ENCODE data around the gene ELFN1.

The ELFN1 gene

DNA sequence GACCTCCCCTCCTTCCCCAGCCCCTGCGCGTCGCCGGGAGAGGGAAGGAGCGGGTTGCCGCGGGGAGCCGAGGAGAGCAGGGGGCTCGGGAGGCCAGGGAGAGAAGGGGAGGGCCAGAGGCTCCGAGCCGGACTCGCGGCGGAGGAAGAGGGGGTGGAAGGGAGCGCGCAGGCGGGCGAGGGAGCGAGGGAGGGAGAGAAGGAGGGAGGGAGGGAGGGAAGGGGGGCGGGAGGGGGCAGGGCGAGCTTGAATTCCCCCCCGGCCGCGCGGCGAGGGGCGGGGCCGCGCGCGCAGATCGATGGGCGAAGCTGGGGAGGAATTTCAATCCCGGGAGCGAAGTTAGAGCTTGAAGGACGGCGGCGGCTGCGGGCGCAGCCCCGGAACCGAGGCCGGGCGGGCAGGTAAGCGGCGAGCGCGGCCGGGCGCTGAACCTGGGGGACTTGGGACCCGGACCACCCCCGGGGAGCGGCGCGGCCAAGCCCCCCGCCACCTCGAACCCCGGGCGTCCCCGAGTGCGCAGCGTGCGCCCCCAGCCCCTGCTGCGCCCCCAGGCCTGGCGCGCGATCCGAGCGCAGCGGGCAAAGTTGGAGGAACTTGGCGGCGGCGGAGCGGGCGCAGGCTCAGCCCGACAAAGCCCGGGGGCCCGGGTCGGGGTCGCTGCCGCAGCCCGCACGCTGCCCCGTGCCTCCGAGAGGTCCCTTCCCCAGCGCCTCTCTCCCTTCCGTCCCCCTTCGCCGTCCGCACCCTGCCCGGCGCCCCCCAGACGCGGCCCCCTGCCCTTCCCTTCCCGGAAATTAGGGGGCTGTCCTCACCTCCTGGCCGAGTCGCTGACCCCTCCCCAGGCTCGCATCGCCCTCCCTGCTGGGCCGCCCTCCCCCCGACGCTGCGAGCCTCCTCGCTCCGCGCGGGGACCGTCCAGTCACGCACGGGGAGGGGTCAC, at the start of gene ELFN1:
TSS of gene ELFN1 (plus strand) at position 324 of the 940 bp plus-strand sequence. CDS start 74,320 bp downstream, outside the sequence.
- no peak for DNase-seq

DNA sequence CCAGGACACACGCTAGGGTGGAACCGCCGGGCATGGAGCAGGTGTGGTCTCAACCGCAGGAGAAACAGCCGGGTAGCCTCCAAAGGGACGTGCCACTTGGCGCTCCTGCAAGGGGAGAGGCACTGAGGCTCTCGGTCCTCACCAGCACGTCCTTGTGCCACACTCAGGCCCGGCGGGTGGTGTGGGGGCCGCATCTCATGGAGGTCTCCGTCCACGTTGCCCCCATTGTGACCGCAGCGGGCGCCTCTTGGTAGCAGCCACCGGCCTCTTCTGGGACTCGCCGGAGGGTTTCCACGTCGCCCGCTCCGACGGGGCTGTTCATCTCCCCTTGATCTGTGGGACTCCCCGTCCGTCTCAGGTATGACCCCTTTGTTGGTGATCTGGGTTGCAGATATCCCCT, 49.2 kb upstream of the ELFN1 start:
- no peak for DNase-seq

DNA sequence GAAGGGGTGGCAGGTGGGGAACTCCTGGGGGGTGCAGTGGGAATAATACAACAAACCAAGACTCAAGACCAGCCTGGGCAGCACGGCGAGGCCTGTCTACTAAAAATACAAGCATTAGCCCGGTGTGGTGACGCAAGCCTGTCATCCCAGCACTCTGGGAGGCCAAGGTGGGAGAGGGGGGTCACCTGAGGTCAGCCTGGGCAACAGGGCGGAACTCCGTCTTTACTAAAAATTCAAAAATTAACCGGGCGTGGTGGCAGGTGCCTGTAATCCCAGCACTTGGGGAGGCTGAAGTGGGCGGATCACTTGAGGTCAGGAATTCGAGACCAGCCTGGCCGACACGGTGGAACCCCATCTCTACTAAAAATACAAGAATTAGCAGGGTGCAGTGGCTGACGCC, 48.4 kb upstream of the ELFN1 start:
- no peak for DNase-seq

DNA sequence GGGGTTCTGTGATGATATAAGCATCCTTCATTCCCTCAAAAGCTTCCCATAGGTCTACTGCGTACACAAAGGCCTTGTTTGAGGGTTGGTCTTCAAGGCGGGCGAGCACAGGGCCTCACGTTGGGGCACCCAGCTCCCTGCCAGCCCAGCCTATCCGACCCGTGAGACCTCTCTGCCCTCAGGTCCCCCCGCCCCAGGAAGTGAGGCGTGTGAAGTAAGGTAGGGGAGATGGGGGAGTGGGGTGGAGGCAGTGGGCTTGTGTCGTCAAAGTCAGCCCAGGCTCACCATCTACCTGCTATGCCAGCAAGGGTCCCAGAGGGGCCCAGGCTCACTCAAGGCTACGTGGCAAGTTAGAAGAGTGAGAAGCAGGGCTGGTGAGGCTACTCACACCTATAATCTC, 47.6 kb upstream of the ELFN1 start:
- DNase-seq: no peak

DNA sequence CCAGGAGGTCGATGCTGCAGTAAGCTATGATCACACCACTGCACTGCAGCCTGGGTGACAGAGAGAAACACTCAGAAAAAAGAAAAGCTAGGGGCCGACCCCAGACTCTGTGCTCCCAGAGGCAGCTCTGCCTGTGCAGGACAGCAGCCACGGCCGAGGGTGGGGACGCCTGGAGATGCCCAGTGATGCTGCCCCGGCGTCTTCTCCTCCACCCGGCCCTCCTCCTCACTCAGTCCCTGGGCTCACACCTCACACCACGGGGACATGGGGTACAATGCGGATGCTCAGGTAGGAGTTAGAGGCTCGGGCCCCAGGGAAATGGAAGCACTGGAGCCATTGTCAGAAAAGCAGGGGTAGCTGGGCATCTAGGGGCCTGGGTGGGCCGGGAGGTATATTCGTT, 46.3 kb upstream of the ELFN1 start:
- no peak for DNase-seq

DNA sequence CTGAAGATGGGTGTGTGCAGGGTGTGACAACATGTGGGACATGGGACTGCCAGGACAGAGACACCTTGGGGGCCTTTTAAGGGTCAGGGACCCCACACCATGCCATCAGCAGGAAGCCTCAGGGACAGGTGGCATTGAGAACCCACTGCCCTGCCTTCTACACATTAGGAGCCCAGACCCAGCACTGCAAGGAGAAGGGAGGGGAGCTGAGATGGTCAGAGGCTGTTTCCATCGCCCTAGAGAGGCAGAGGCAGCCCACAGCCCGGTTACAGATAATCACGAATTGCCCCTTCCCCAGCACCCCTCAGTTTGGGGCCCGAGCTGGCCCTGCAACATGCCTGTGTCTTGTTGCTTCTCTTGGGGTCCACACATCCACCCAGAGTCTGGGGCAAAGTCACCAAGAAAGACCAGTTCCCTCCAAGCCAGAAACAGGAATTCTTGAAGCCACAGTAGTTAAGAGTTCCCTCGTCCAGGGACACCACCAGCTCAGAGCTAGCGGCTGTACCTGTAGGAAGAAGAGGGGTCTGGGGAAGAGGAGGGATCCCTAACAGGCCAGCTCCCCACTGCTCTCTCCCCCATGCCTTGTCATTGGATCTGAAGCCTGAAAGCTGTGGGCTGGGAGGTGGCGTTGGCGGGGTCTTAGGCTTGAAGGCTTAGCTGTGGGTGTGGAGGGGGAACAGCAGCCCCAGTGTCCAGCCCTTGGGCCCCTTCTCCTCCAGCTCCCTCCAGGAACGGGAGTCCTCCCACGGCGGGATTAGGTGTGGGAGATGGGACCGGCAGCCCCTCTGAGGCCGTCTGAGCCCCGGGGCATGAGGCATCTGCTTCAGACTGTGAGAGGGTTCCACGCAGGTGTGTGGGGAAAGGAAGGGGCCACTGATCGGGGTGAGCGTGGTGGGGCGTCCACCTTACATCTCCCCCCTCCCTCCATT, 44.8 kb upstream of the ELFN1 start:
- no peak for DNase-seq

DNA sequence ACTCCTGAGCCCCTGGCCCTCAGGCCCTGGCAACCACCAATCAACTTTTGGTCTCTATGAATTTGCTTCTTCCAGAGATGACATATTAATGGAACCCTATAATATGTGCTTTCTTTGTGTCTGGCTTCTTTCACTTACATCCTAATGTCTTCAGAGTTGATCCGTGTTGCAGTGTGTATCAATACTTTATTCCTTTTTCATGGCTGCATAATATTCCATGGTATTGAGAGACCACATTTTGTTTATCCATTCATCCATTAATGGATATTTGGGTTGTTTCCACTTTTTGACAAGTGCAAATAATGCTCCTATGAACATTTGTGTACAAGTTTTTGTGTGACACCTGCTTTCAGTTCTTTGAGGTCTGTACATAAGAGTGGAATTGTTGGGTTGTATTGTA, 43.3 kb upstream of the ELFN1 start:
- DNase-seq: no peak

DNA sequence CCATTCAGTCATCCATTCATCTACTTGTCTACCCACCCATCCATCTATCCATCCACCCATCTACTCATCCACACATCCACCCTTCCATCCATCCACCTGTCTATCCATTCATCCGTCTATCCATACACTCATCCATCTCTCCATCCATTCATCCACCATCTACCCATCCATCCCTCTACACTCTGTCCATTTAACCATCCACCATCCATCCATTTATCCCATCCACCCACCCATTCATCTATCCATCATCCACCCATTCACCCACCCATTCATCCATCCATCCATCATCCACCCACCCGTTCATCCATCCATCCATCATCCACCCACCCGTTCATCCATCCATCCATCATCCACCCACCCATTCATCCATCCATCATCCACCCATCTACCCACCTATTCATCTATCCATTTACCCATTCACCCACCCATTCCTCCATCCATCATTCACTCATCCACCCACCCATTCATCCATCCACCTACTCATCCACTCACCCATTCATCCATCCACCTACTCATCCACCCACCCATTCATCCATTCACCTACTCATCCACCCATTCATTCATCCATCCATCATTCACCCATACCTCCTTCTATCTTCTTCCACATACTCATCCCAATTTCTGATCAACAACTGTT, 39.3 kb upstream of the ELFN1 start:
- DNase-seq: no peak

DNA sequence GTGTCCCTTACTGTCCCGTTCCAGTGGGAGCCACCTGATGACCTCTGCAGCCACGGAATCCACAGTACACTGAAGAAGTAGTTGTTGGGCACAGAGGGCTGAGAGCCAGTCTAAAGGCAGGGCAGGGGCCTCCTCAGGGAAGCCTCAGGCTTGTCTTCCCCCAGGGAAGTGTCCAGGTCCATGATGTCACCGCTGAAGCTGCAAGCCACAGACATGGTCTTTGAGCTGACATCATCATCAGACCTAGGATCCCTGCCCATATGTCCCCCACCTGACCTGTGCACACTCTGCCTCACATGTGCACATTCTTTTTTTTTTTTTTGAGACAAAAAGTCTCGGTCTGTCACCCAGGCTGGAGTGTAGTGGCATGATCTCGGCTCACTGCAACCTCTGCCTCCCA, 38.4 kb upstream of the ELFN1 start:
- DNase-seq: no peak

DNA sequence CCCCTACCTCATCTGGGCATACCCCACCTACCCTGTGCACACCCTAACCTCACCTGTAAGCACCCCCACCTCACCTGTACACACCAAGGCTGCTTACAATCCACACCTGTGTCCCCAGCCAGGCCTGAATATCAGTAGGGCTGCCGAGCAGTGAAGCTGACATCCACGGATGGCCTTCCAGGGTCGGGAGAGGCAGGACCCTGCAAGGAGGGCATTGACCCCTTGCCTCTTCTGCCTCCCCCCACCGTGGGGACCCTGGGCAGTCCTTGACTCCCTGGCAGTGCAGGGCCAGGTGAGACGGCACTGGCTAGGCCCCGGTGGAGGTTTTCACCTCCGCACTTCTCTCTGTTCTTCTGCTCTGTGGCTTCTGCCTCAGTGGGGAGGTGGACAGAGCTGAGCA, 37.6 kb upstream of the ELFN1 start:
- no peak for DNase-seq

DNA sequence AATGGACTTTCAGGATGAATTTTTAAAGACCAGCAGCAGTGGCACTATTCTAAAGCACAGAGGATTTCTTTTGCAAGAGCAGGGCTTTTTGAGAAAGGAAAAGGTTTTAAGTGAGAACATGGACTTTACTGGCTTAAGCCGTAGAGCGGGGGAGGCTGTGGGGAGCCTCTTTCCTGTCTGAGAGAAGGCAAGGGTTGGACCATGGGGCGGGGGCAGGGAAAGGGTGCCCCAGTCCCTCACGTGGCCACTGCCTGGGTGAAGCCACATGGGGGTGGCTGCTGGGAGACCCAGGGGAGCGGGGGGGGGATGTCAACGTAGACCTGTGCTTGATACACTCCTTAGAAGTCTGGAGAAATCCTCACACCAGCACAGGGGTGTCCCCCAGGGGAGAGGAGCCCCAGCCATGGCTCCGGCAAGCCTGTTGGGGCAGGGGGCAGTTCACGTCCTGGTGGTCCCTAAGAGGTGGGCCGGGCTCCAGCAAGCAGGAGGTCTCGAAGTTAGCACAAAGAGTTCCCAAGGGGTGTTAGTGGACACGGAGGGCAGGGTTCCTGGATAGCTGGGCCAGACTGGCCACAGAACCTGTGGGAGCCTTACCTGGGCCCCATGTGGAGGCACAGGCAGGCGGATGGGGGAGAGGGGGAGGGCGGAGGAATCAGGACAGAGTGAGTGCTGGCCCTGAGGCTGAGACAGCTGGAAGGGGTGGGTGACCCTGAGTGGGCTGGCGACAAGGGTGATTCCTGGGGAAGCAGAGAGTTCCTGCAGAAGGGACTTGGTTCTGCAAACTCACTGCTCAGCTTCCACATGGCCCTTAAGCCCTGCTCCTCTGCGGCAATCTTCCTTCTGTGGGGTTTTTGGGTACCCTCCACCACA, 36.9 kb upstream of the ELFN1 start:
- DNase-seq: no peak

DNA sequence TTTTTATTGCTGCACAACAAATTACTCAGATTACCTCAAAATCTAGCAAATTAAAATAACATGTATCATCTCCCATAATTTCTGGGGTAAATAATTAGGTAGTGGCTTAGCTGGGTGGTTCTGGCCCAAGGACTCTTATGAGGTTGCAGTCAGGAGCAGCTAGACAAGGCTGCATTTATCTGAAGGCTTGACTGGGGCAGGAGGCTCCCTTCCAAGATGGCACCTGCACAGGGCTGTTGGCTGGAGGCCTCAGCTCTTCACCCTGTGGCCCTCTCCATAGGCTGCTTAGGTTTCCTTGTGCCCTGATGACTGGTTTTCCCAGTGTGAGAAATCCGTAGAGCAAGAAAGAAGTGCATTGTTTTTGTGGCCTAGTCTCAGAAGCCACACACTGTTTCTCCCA, 34.7 kb upstream of the ELFN1 start:
- DNase-seq: no peak

DNA sequence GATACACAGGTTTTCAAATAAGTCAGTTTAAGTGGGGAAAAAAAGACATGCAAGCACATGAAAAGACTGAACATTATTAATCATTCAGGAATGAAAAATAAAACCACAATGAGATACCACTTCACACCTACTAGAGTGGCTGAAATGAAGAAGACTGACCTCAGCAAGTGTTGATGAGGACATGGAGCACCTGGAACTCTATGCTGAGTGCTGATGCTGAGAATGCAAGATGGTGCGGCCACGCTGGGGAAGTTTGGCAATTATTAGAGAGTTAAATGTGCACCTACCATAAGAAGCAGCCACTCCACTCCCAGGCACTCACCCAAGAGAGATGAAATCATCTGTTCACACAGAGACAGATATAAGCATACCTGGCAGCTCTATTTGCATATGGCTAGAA, 32.9 kb upstream of the ELFN1 start:
- no peak for DNase-seq

DNA sequence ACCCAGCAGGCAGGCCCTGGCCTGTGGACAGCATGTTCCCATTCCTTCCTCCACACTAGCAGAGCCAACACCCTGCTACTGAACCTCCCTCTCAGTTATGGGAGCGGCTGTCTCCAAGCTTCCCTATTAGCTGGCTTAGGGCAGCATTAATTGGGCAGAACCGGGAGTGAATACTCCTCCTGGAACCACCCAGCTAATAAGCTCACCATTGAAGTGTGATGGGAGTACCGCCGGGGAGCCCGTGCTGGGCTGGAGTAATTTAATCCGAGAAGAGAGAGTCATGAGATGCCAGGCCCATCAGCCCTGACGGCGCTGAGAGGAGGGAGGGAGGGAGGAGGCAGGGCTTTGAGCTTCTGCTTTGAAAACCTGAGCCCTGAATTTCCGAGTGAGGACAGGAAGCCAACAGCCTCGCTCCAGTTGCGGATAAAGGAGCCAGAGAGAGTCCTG, 31.8 kb upstream of the ELFN1 start:
- no peak for DNase-seq

DNA sequence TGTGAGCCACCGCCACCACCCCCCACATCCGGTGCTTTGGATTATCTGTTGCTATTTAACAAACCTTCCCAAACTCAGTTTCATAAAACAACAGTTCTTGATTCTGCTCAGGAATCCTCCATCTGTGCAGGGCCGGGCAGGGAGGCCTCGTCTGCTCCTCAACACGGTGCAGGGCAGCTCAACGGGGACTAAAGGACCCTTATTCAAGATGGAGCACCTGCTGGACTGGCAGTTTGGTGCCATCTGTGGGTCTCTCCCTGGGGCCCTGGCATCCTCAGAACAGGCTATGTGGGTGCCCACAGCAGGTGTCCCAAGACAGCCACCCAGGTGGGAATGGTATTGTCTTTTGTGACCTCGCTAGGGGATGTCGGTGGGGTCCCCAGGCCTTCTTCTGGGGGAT, 31.0 kb upstream of the ELFN1 start:
- no peak for DNase-seq

DNA sequence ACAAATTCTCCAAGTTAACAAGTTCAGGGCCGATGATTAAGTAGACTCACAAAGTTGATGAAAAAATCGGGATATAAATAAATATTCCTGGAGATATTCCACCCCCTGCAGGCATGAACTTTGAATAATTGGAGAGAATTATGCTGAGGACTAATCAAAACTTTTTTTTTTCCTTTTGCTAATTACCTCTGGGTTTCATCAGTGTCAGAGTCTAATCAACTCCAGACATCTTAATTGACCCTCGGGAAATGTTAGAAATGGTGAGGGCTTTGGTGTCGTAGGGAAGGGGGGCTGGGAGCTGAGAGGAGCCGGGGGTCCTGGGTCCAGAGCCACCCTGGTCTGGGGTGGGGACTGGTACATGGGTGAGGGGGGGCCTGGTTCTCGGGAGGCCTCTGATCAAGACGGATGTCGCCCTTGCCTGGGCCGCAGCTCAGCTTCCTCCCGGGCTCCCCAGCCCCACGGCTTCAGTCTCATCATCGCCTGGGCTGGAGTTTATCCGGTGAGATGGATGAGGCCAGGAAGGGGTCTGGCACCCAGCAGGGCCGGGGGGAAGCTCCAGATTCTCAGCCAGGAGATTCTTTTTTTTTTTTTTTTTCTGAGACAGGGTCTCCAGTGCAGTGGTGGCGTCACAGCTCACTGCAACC, 30.4 kb upstream of the ELFN1 start:
- no peak for DNase-seq

DNA sequence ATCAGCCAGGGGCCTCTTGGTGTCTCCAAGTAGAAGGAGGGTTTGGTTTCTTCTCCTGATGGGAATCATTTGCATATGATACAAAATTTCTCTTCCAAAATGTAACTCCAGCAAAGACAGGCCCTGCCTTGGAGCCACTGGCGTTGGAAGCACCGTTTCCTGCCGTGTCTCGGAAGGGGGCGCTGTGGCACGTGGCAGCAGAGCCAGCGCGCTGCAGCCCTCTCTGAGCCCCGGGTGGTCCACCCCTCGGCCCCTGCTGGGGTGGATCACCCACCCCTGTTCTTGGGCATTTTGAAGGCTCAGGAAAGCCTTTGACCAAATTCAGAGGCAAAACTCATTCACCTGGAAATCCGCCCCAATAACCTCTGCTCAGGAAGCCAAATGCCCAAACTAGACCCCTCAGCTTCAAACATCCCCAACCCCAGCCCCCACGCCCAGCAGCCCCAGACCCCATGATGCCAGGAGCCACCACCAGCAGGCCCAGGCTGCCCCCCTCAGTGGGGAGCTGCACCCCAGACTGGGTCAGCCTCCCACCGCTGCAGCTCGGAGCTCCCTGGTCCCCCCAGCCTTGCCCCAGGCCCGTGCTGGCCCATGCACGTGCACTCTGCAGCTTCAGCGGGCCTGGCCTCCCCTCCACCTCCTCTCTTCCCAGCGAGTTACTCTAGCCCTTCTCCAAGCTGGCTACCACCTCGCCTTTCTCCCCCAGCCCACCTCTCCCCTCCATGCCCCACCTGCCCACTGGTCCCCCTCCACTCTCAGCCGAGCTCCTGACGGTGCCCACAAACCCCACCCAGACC, 29.5 kb upstream of the ELFN1 start:
- no peak for DNase-seq

DNA sequence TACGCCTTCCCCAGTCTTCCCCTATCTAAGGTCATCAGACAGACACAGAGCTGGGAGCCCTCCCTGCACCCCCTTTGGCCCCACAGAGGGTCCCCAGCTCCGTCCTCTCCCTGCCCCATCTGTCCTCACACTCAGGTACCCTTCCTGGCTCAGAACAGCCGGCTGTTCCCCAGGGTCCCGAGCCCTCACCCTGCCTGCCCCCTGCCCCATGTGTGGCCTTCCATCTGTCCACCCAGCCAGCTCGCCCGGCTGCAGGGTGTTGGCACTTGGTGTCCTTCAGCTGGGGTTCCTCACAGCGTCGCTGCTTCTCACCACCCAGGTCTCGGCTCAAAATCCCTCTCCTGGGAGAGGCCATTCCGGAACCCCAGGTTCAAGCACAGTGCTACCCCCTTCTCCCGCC, 28.9 kb upstream of the ELFN1 start:
- DNase-seq: no peak

DNA sequence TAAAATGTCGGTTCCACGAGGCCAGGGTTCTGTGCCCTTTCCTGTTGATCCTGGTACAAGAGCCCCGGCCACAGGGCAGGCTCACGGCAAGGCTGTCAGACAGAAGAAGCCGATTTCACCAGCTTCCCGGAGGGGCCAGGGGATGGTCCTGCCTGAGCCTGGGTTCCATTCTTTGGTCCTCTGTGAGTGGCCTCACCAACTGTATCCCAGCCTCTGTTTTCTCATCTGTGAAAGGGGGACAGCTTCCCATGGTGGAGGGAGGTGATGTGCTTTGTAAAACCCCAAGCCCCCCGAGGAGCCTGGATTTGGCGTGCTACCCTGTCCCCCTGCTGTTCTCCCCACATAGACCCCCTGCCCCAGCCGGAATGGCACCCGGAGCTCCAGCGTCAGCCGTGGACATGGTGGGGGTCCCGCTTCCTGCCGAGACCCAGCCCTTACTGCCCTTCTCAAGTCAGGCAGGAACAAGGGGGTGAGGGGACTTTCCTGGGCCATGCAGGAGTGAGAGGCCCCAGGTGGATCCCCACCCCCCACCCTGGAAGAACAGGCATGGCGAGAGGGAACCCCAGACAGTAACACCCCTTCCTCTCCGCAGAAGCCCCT, 28.3 kb upstream of the ELFN1 start:
- DNase-seq: no peak

DNA sequence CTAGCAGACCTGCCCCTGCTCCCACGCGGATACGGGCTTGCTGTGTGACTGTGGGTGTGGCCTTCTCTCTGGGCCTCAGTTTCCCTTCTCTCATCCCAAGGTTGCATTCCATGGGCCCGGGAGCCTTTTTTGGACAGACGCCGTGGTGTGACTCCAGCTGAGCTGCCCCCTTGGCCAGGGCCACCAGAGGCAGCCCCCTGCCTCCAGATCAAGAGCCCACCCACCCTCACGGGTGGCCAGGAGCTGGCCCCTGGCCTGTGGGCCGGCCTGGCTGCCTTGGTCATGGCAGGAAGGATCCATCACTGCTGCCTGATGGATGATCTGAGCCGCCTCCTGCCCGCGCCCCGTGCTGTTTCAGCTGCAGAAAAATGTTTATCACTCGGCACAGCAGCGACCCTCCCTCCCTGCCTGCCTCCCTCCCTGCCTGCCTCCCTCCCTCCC, 27.8 kb upstream of the ELFN1 start:
- no peak for DNase-seq

Measured in activated CD4-positive, alpha-beta T cell treated with anti-CD3 and anti-CD28 coated beads, Interleukin-2, amount 50 U/mL, for 4 hours (primary cell).